Suprapubic skin (tissue), 4 donors: ENCODE data around the gene TECTA.

Experiments used
- CTCF ChIP-seq, 2 donors: fragments of 200-600 bp in 1 of 2; fragments of 450-650 bp in 1 of 2; sonication (generic) in 1 of 2; IDR thresholded peaks; one replicate each; pipeline ENCODE4 v1.5.1; 2016 to 2019; ENCODE audit warnings: antibody characterized with exemption in 2 of 2, mild to moderate bottlenecking in 1 of 2, moderate library complexity in 1 of 2
- EP300 ChIP-seq: sonication (generic); formaldehyde crosslinking; IDR thresholded peaks from one replicate; pipeline ENCODE4 v1.6.1; 2017; ENCODE audit warnings: antibody characterized with exemption
- POLR2A ChIP-seq, 2 donors: fragments of 450-650 bp; IDR thresholded peaks; one replicate each; pipeline ENCODE4 v1.6.1; 2017; ENCODE audit warnings: antibody characterized with exemption in 2 of 2, mild to moderate bottlenecking in 2 of 2, moderate library complexity in 2 of 2
- POLR2AphosphoS5 ChIP-seq, 3 donors: sonication (generic); formaldehyde crosslinking; IDR thresholded peaks; one replicate each; pipeline ENCODE4 v1.6.1; 2017; ENCODE audit warnings: antibody characterized with exemption in 3 of 3

GRCh38 chr11:121127809-121128208 is 26.8 kb downstream of the TECTA start:
- TF ChIP-seq CTCF (IDR thresholded peaks at IDR 0.05) (no peak), POLR2AphosphoS5 (IDR thresholded peaks at IDR 0.05) (no peak), POLR2A (IDR thresholded peaks at IDR 0.05) (no peak), EP300 (no peak)
